OCI-M2 (cell line): ENCODE results near the gene XKR7.
A peak's percentile ranks its signal among the peaks of the same experiment; 100 is the strongest.
"Not testable (repeated sequence)": the region's sequence is repeated elsewhere in the genome, so short reads cannot be mapped to it uniquely, and the experiment has no call there.

Experiments used
- DNase-seq: peaks from one replicate; lab custom pipeline; 2025; ENCODE audit not compliant: unreplicated experiment; lab: John Stamatoyannopoulos, UW

XKR7 gene

DNA sequence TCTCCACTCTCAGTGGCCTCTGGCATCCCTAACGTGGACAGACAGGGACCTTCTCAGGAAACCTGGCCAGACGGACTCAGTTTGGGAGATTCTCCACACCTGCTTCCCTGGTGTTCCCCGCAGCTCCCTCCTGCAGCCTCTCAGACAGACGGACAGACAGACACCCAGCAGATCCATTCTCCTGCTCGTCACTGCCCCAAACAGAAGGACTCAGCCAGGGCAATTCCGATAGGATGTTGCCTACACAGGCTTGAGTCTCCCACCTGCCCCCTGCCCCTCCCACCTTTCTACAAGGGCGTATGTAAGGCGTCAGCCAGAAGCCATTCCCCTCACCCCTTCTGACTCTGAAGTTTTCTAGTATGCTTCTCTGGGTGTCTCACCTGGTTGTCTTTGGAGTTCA lies 42.7 kb downstream of the XKR7 start:
- DNase-seq = no peak

DNA sequence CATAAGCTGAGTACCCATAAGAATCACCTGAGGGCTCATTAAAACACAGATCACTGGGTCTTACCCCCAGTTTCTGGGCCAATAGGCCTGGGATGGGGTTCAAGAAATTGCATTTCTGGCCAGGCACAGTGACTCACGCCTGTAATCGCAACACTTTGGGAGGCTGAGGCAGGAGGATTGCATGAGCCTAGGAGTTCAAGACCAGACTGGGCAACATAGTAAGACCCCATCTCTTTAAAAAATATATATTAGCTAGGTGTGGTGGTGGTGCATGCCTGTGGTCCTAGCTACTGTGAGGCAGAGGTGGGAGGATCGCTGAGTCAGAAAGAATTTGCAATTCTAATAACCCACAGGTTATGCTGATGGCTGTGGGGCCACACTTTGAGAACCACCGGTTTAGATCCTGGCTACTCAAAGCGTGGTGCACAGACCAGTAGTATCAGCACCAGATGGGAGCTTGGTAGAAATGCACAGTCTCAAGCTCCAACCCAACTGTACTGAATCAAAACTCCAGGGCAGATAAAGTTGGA lies 44.3 kb downstream of the XKR7 start:
- no peak for DNase-seq

DNA sequence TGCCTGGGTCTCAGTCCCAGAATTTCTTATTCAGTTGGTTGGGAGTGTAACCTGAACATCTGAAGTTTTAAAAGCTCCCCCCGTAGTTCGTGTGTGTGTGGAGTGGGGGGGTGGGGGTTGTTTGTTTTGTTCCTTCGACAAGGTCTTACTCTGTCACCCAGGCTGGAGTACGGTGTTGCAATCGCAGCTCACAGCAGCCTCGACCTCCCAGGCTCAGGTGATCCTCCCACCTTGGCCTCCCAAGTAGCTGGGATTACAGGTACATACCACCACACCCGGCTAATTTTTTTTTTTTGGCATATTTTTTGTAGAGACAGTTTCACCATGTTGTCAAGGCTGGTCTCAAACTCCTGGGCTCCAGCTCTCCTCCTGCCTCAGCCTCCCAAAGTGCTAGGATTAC lies 45.4 kb downstream of the XKR7 start:
- DNase-seq = no peak

- DNase-seq = no peak
Observed at GRCh38 chr20:32017711-32018251, 49.8 kb downstream of the XKR7 start.

- no peak for DNase-seq
Observed at GRCh38 chr20:32018269-32019155, 50.6 kb downstream of the XKR7 start.

GRCh38 chr20:32019156-32019510 lies 51.2 kb downstream of the XKR7 start:
- DNase-seq = no peak

DNA sequence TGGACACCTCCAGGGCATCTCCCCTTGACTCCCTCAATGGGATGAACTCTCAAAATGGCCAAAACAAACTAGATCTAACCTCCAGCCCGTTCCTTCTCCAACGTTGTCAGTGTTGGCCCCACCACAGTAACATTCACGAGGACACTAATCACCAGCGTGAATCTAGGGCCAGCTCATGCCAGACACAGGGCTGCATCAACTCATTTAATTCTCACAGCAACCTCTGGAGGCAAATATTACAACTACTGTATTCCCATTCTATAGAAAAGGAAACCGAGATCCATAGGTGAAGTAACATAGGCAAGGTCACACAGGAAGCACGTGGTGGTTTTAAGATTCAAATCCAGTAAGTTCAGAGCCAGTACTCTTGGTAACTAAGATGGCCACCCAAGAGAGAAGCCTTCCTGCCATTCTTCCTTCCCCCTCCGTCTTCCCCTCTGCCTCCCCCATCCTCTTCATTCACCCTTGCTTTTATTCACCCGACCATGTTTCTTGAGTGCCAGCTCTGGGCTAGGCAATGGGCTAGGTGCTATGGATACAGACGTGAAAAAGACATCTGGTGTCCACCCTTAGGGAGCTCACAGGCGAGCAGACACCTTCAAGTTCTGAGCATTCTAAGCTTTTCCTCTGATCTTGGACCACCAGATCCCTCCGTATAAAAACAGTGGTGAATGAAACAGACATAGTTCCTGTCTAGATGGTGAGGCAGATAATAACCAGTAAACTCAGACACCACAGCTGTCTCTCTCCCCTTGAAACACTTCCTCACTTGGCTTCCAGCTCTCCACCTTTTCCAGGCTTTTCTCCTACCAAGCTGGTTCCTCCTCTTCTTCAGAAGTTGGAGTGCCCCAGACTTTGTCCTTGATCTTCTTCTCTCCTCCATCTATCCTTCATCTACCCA lies 51.9 kb downstream of the XKR7 start:
- DNase-seq = no peak

GRCh38 chr20:32021091-32021490 lies 53.1 kb downstream of the XKR7 start:
- DNase-seq = no peak

DNA sequence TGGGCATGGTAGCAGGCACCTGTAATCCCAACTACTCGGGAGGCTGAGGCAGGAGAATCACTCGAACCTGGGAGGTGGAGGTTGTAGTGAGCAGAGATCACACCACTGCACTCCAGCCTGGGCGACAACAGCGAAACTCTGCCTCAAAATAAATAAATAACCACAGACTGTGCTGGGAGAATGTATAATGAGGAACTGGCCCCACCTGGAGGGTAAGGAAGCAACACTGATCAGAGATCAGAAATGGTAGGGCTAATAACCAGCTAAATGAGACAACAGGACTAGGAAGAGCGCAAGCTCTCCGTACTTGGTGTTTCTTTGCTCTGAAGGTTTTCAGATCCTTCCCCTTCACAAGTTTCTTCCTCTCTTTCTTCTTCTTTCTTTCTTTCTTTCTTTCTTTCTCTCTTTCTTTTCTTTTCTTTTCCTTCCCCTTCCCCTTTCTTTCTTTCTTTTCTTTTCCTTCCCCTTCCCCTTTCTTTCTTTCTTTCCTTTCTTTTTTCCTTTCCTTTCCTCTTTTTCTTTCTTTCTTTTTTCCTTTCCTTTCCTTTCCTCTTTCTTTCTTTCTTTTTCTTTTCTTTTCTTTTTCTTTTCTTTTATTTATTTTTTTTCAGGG lies 56.8 kb downstream of the XKR7 start:
- no peak for DNase-seq

- no peak for DNase-seq
Observed at GRCh38 chr20:32027643-32028042, 59.7 kb downstream of the XKR7 start.

DNA sequence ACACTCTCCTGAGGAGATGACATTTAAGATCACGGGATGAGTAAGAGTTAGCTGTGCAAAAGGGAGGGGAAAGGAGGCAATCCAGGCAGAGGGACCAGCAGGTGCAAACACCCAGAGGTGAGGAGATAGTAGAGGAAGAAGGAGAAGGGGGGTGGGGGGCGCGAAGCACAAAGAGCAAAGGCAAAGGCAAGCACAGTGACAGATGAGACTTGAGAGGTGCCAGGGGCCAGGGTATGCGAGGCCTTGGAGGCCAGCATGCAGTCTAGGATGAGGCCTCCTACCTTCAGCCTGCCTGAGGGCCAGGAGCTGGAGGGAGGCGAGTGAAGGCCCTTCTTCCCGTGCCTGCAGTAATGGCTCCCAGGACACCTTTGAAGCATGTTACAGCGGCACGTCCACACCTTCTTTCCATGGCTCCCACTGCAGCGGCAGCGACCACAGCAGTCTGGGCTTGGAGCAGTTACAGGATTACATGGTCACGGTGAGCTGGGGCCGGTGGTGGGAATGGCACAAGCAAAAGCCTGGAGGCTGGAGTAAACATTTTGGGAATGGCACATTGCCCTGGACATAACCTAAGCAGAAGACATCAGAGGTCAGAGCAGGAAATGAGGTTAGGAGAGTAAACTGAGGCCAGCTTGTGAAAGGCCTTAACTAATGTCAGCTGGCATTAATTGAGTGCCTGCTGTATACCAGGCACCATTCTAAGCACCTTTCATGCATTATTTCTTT lies 60.9 kb downstream of the XKR7 start:
- DNase-seq = no peak

DNA sequence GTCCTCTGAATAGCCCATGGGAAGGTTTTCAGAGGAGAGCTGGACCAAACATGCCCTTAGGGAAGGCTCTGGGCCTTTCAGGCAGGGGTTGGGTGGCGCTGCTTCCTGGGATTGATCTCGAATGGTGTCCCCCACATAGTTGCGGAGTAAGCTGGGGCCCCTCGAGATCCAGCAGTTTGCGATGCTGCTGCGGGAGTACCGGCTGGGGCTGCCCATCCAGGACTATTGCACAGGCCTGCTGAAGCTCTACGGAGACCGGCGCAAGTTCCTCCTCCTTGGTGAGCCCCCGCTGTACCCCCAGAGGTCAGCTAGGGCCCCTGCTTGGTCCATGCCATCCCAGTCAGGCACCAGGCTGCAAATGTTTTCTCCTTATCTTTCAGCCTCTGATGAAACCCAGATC lies 61.6 kb downstream of the XKR7 start:
- DNase-seq = no peak

- peak; percentile 36 for DNase-seq
Observed at GRCh38 chr20:32031007-32031958, 63.3 kb downstream of the XKR7 start.

DNA sequence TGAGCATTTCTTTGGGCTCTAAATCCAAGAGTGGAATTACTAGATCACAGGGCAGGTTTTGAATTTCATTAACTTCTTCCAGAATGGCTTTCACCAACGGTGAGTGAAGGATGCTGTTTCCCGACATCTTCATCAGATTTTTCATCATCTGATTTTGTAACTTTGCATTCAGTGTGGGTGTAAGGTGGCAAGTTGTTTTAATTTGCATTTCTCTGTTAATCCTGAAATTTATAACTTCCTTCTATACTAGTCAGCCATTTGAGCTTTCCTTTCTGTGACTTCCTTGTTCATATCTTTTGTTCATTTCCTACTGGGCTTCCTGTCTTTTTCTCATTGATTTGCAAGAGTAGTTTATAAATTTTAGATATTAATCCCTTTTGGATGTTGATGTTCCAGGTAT lies 65.4 kb downstream of the XKR7 start:
- DNase-seq = no peak

GRCh38 chr20:32033721-32034120 lies 65.8 kb downstream of the XKR7 start:
- not testable (repeated sequence) for DNase-seq

DNA sequence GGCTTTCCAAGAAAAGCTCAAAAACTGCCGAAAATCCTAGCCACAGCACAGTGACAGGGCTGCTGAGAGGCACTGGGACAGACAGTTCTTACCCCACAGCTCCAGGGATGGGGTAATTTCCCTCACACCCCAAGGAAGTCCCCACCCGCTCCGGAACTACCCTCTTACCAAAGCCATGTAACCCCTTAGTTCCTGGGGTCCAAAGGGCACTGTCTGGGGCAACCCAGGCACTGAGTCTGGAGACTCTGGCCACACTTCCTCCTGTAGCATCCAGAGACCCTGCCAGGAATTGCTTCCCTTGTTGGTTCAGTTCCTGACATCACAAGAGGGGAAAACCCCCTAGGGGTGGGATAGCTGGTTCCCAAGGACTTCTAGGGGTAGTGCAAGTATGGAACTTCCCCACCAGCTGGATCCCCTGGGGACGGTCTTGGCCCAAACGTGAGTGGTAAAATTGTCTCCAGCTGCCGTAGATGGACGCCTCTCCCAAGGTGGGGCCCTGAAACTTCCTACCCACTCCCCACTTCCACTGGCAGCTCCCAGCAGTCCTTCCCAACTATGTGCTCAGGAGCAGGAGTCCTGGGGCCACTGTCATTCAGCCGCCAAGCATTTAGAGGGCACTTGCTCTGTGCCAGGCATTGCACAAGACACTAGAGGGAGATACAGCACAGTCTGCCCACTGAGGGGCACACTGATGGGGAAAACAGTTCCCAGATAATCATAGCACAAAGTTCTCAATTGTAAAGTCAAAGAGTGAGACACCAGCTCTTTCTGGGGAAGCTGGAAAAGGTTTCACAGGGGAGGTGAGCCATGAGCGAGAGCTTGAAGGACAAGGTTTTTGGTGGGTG lies 66.9 kb downstream of the XKR7 start:
- DNase-seq = no peak

DNA sequence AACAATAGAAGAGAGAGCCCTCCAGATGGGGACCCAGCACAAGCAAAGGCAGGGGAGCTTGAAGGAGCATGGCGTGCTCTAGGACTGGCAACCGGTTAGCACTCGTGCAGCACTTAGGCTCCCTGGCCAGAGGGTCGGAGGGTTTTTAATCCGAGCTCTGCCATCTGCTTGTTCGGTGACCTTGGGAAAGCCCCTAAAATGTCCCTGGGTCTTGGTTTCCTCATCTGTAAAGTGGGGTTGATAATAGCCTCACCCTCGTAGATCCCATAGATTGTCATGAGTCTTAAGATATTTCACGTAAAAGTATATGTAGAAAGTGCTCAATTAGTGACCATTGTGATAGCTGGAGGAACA lies 67.5 kb downstream of the XKR7 start:
- DNase-seq = no peak

GRCh38 chr20:32036252-32036651 lies 68.3 kb downstream of the XKR7 start:
- DNase-seq = no peak
